ENCODE data around the gene KCNT1.

KCNT1 gene

GRCh38 chr9:135683401-135684034 lies 18.5 kb upstream of the KCNT1 start:
- no peaks in the 10 kb centered on the region for H3K36me3 ChIP-seq (ENCODE audit: control insufficient read depth, low read length)
- no peak overlapping the region for H3K4me3 ChIP-seq (ENCODE audit: low read length)
- no peak overlapping the region for H3K4me2 ChIP-seq (ENCODE audit: low read length)
- no peaks in the 10 kb centered on the region for H3K9me3 ChIP-seq (ENCODE audit: control insufficient read depth, insufficient read depth, low read length)
- TF ChIP-seq EZH2phosphoT487 (IDR thresholded peaks at IDR 0.05; ENCODE audit: borderline replicate concordance, low read length), result no peak
- no peak for TF ChIP-seq CTCF (IDR thresholded peaks at IDR 0.05; ENCODE audit: low read depth, low read length, poor library complexity, severe bottlenecking)
- no peaks in the 10 kb centered on the region for H4K20me1 ChIP-seq (ENCODE audit: control insufficient read depth, insufficient read depth, low read depth, low read length)
- no peaks in the 10 kb centered on the region for H3K27me3 ChIP-seq (ENCODE audit: control insufficient read depth, low read length)
- no peak overlapping the region for H3K27ac ChIP-seq (ENCODE audit: low read depth, low read length)
- no peaks in the 10 kb centered on the region for H3K79me2 ChIP-seq (ENCODE audit: control insufficient read depth, low read length)
- H3K9me2 ChIP-seq (replicated peaks; ENCODE audit: control insufficient read depth, low read length), result no peaks in the 10 kb centered on the region
- H3K4me1 ChIP-seq (ENCODE audit: control insufficient read depth, low read length), result no peaks in the 10 kb centered on the region
- H3F3A ChIP-seq (ENCODE audit: control insufficient read depth, insufficient read depth), result no peaks in the 10 kb centered on the region

GRCh38 chr9:135684691-135685090 lies 17.3 kb upstream of the KCNT1 start:
- Histone ChIP-seq H3K9me3 (ENCODE audit: control insufficient read depth, insufficient read depth, low read length) (no peaks in the 10 kb centered on the region), H3K79me2 (ENCODE audit: control insufficient read depth, low read length) (no peaks in the 10 kb centered on the region), H4K20me1 (ENCODE audit: control insufficient read depth, insufficient read depth, low read depth, low read length) (no peaks in the 10 kb centered on the region), H3K9me2 (replicated peaks; ENCODE audit: control insufficient read depth, low read length) (no peaks in the 10 kb centered on the region), H3K36me3 (ENCODE audit: control insufficient read depth, low read length) (no peaks in the 10 kb centered on the region), H3F3A (ENCODE audit: control insufficient read depth, insufficient read depth) (no peaks in the 10 kb centered on the region), H3K4me3 (ENCODE audit: low read length) (no peak overlapping the region), H3K27me3 (ENCODE audit: control insufficient read depth, low read length) (no peaks in the 10 kb centered on the region), H3K4me1 (ENCODE audit: control insufficient read depth, low read length) (no peaks in the 10 kb centered on the region), H3K27ac (ENCODE audit: low read depth, low read length) (no peak overlapping the region), H3K4me2 (ENCODE audit: low read length) (no peak overlapping the region)
- no peak for TF ChIP-seq EZH2phosphoT487 (IDR thresholded peaks at IDR 0.05; ENCODE audit: borderline replicate concordance, low read length)
- TF ChIP-seq CTCF (IDR thresholded peaks at IDR 0.05; ENCODE audit: low read depth, low read length, poor library complexity, severe bottlenecking), result no peak

GRCh38 chr9:135687216-135687615 lies 14.8 kb upstream of the KCNT1 start:
- Histone ChIP-seq H3K9me2 (replicated peaks; ENCODE audit: control insufficient read depth, low read length) (no peaks in the 10 kb centered on the region), H3K36me3 (ENCODE audit: control insufficient read depth, low read length) (no peaks in the 10 kb centered on the region), H4K20me1 (ENCODE audit: control insufficient read depth, insufficient read depth, low read depth, low read length) (no peaks in the 10 kb centered on the region), H3K9me3 (ENCODE audit: control insufficient read depth, insufficient read depth, low read length) (no peaks in the 10 kb centered on the region), H3K4me3 (ENCODE audit: low read length) (no peak overlapping the region), H3F3A (ENCODE audit: control insufficient read depth, insufficient read depth) (no peaks in the 10 kb centered on the region), H3K79me2 (ENCODE audit: control insufficient read depth, low read length) (no peaks in the 10 kb centered on the region), H3K4me1 (ENCODE audit: control insufficient read depth, low read length) (no peaks in the 10 kb centered on the region), H3K27me3 (ENCODE audit: control insufficient read depth, low read length) (no peaks in the 10 kb centered on the region), H3K27ac (ENCODE audit: low read depth, low read length) (no peak overlapping the region), H3K4me2 (ENCODE audit: low read length) (no peak overlapping the region)
- TF ChIP-seq CTCF (IDR thresholded peaks at IDR 0.05; ENCODE audit: low read depth, low read length, poor library complexity, severe bottlenecking) (no peak), EZH2phosphoT487 (IDR thresholded peaks at IDR 0.05; ENCODE audit: borderline replicate concordance, low read length) (no peak)

Measured in DOHH2 (cell line).